Stimulated activated effector memory CD8-positive, alpha-beta T cell treated with anti-CD3 and anti-CD28 coated beads, Interleukin-12 subunit alpha, Interleukin-12 subunit beta, amount 100 ng/mL, for 72 hours (primary cell): ENCODE measurements around the gene SCGB1A1.

Source experiments
- ATAC-seq: fragments of 150-1000 bp; cut with Tn5 transposase; 2 replicates; pipeline ENCODE4 v1.10.0; 2021
- DNase-seq, 2 donors: peaks; one replicate each; pipeline ENCODE4 v3.0.0; 2021 to 2022; ENCODE audit warnings: low spot score in 2 of 2
- H3K27ac Mint-ChIP-seq: one replicate; pipeline ENCODE4 v1.8.0; 2022; ENCODE audit warnings: mild to moderate bottlenecking, mixed read lengths
- H3K36me3 Mint-ChIP-seq: one replicate; pipeline ENCODE4 v1.8.0; 2022; ENCODE audit warnings: mild to moderate bottlenecking, mixed read lengths
- H3K4me1 Mint-ChIP-seq: one replicate; pipeline ENCODE4 v1.8.0; 2022; ENCODE audit warnings: mixed read lengths
- H3K4me3 Mint-ChIP-seq: one replicate; pipeline ENCODE4 v1.8.0; 2022; ENCODE audit warnings: mild to moderate bottlenecking, mixed read lengths
- H3K9me3 Mint-ChIP-seq: one replicate; pipeline ENCODE4 v1.8.0; 2022; ENCODE audit warnings: mixed read lengths

SCGB1A1 gene

DNA sequence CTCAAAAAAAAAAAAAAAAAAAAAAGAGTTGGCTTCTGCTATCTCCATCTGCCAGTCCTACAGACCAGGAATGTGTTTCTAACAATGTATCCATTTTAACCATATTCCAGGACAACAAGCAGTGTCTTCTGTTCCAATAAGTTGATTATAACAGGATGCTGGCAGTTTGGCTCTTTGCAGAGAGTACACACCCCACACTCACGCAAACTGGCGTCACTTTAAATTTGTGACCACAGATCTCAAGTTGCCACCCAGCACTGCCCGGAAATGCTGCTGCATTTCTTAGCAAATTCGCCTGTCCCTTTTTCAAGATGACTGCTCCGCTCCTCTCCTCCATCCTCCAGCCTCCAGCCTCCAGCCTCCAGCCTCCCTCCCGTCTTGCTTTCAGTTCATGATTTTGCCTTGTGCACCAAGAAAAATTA, 44.3 kb downstream of the SCGB1A1 start:
- Mint-ChIP-seq H3K9me3 (no peaks in the 10 kb centered on the region), H3K4me1 (peaks cover 6% of the 10 kb centered on the region), H3K36me3 (peaks cover 6% of the 10 kb centered on the region), H3K27ac (peak overlapping the region; percentile 26), H3K4me3 (peak overlapping the region; percentile 5)
- ATAC-seq (peak; percentile 51), DNase-seq (peak in 1 of 2 donors; percentile 58)

DNA sequence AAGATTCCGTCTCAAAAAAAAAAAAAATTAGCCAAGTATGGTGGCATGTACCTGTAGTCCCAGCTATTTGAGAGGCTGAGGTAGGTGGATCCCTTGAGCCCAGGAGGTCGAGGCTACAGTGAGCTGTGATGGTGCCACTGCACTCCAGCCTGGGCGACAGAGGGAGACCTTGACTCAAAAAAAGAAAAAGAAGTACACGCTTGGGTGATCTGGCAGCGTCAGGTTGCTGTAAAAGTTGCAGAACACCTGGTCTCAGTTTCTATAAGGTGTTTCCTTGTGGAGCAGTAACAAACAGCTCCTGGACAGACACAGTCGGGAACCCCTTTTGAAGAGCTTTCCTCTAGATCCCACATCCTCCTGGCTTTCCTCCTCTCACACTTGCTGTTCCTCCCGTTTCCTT, 45.8 kb downstream of the SCGB1A1 start:
- H3K36me3 Mint-ChIP-seq, result peaks cover 6% of the 10 kb centered on the region
- H3K9me3 Mint-ChIP-seq, result no peaks in the 10 kb centered on the region
- DNase-seq (no peak), ATAC-seq (no peak)
- H3K4me1 Mint-ChIP-seq, result peaks cover 6% of the 10 kb centered on the region
- no peak overlapping the region for H3K27ac Mint-ChIP-seq
- H3K4me3 Mint-ChIP-seq, result no peak overlapping the region

- Mint-ChIP-seq H3K4me1 (peaks cover 6% of the 10 kb centered on the region), H3K9me3 (no peaks in the 10 kb centered on the region), H3K36me3 (peaks cover 6% of the 10 kb centered on the region), H3K27ac (no peak overlapping the region), H3K4me3 (no peak overlapping the region)
- no peak for ATAC-seq
- DNase-seq, result no peak
Observed at GRCh38 chr11:62466444-62466843, 47.6 kb downstream of the SCGB1A1 start.

DNA sequence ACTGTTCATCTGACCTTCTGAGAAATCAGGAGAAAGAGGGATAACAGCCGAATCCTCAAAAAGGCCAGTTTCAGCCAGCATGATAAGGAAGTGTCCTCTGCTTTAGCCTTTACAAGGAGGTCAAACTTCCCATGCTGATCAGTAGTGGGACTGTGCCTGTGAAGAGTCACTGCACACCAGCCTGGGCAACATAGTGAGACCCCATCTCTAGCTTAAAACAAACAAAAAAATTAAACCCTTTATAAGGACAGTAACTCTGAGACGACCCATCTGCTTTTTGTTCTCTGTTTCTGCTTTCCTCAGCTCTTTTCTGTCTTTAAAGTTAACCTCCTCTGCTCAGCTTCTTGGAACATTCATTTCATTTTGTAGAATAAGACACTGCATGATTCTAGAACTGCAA, 49.7 kb downstream of the SCGB1A1 start:
- Mint-ChIP-seq H3K36me3 (peaks cover under 1% of the 10 kb centered on the region), H3K27ac (no peak overlapping the region), H3K9me3 (no peaks in the 10 kb centered on the region), H3K4me3 (no peak overlapping the region), H3K4me1 (peaks cover 7% of the 10 kb centered on the region)
- ATAC-seq (no peak), DNase-seq (no peak)

GRCh38 chr11:62471603-62472002, 52.8 kb downstream of the SCGB1A1 start:
- Mint-ChIP-seq H3K9me3 (no peaks in the 10 kb centered on the region), H3K27ac (no peak overlapping the region), H3K36me3 (no peaks in the 10 kb centered on the region), H3K4me3 (no peak overlapping the region), H3K4me1 (peaks cover 7% of the 10 kb centered on the region)
- DNase-seq (no peak), ATAC-seq (no peak)

GRCh38 chr11:62472063-62472884, 53.4 kb downstream of the SCGB1A1 start:
- no peak for ATAC-seq
- no peak for DNase-seq
- Mint-ChIP-seq H3K27ac (peak overlapping the region; percentile 76), H3K4me1 (peaks cover 7% of the 10 kb centered on the region), H3K4me3 (no peak overlapping the region), H3K9me3 (no peaks in the 10 kb centered on the region), H3K36me3 (no peaks in the 10 kb centered on the region)
